Measurements from ENCODE around the gene SPIRE1.

- TF ChIP-seq, protein P1, sequence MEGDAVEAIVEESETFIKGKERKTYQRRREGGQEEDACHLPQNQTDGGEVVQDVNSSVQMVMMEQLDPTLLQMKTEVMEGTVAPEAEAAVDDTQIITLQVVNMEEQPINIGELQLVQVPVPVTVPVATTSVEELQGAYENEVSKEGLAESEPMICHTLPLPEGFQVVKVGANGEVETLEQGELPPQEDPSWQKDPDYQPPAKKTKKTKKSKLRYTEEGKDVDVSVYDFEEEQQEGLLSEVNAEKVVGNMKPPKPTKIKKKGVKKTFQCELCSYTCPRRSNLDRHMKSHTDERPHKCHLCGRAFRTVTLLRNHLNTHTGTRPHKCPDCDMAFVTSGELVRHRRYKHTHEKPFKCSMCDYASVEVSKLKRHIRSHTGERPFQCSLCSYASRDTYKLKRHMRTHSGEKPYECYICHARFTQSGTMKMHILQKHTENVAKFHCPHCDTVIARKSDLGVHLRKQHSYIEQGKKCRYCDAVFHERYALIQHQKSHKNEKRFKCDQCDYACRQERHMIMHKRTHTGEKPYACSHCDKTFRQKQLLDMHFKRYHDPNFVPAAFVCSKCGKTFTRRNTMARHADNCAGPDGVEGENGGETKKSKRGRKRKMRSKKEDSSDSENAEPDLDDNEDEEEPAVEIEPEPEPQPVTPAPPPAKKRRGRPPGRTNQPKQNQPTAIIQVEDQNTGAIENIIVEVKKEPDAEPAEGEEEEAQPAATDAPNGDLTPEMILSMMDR (conservative IDR thresholded peaks at IDR 0.05; ENCODE audit: low read length) = no peak
- no peak for TF ChIP-seq EZH2phosphoT487 (IDR thresholded peaks at IDR 0.05; ENCODE audit: borderline replicate concordance)
Observed at GRCh38 chr18:12579775-12580174, 78.1 kb downstream of the SPIRE1 start.

Data from Loucy (cell line).